Pons (tissue), 1 donor: Measurements from ENCODE around the gene CLEC16A.

ENCODE experiments used
- DNase-seq: peaks from one replicate; pipeline ENCODE4 v3.0.0-alpha.2; 2016; ENCODE audit warnings: low spot score

Gene CLEC16A

GRCh38 chr16:10988879-10989278, 44.5 kb downstream of the CLEC16A start:
- DNase-seq: no peak

- DNase-seq: no peak
Observed at GRCh38 chr16:10989559-10989958, 45.2 kb downstream of the CLEC16A start.

GRCh38 chr16:10990378-10990777, 46.0 kb downstream of the CLEC16A start:
- DNase-seq: no peak

GRCh38 chr16:10992112-10992511, 47.7 kb downstream of the CLEC16A start:
- no peak for DNase-seq

- no peak for DNase-seq
Observed at GRCh38 chr16:10992797-10993196, 48.4 kb downstream of the CLEC16A start.

- no peak for DNase-seq
Observed at GRCh38 chr16:10993649-10994048, 49.3 kb downstream of the CLEC16A start.

GRCh38 chr16:10994571-10994970, 50.2 kb downstream of the CLEC16A start:
- DNase-seq: no peak

GRCh38 chr16:10995565-10995964, 51.2 kb downstream of the CLEC16A start:
- DNase-seq: no peak

- DNase-seq: no peak
Observed at GRCh38 chr16:10997485-10997884, 53.1 kb downstream of the CLEC16A start.

GRCh38 chr16:10999300-10999699, 54.9 kb downstream of the CLEC16A start:
- DNase-seq: no peak

- DNase-seq: no peak
Observed at GRCh38 chr16:11001611-11002010, 57.2 kb downstream of the CLEC16A start.

- DNase-seq: no peak
Observed at GRCh38 chr16:11003141-11003540, 58.8 kb downstream of the CLEC16A start.

- no peak for DNase-seq
Observed at GRCh38 chr16:11004351-11004750, 60.0 kb downstream of the CLEC16A start.

GRCh38 chr16:11004973-11005610, 60.7 kb downstream of the CLEC16A start:
- no peak for DNase-seq

GRCh38 chr16:11005611-11005975, 61.2 kb downstream of the CLEC16A start:
- DNase-seq: no peak

GRCh38 chr16:11006656-11007055, 62.3 kb downstream of the CLEC16A start:
- no peak for DNase-seq

- no peak for DNase-seq
Observed at GRCh38 chr16:11007714-11008280, 63.4 kb downstream of the CLEC16A start.

- no peak for DNase-seq
Observed at GRCh38 chr16:11009027-11009755, 64.8 kb downstream of the CLEC16A start.

- DNase-seq: no peak
Observed at GRCh38 chr16:11010575-11011221, 66.3 kb downstream of the CLEC16A start.

- DNase-seq: no peak
Observed at GRCh38 chr16:11011326-11011725, 67.0 kb downstream of the CLEC16A start.

- DNase-seq: no peak
Observed at GRCh38 chr16:11012841-11013240, 68.5 kb downstream of the CLEC16A start.

GRCh38 chr16:11014136-11014535, 69.8 kb downstream of the CLEC16A start:
- no peak for DNase-seq

GRCh38 chr16:11015076-11015475, 70.7 kb downstream of the CLEC16A start:
- no peak for DNase-seq
